H1 (cell line): ENCODE measurements around the gene GABRP.

Experiments used
- BACH1 ChIP-seq: IDR thresholded peaks from 2 replicates; pipeline ENCODE4 v1.6.1; 2012; ENCODE audit warnings: low read length, improper control_type of control experiment
- CBX5 ChIP-seq: fragments of 300-800, 300-1000 bp; sonication (generic); IDR thresholded peaks from 2 replicates; pipeline ENCODE4 v1.7.1; 2016; ENCODE audit warnings: antibody characterized with exemption, low read length, low read depth
- CBX8 ChIP-seq: fragments of 300-800, 300-1000 bp; sonication (generic); IDR thresholded peaks from 2 replicates; pipeline ENCODE4 v1.7.1; 2016; ENCODE audit warnings: low read depth, low read length, borderline replicate concordance
- CEBPB ChIP-seq: IDR thresholded peaks from 2 replicates; pipeline ENCODE4 v1.6.1; 2012; ENCODE audit warnings: low read depth, low read length
- EGR1 ChIP-seq: IDR thresholded peaks from 2 replicates; pipeline ENCODE4 v1.6.1; 2011; ENCODE audit warnings: low read depth, low read length, borderline replicate concordance
- GABPA ChIP-seq: IDR thresholded peaks from 2 replicates; pipeline ENCODE4 v1.6.1; 2011; ENCODE audit warnings: mild to moderate bottlenecking, low read length, moderate library complexity, borderline replicate concordance; ENCODE audit not compliant: insufficient read depth
- HDAC2 ChIP-seq, 2 experiments: fragments of 300-600 bp in 1 of 2; sonication (generic) in 1 of 2; IDR thresholded peaks; 2 replicates each; pipeline ENCODE4 v1.6.1; 2011 to 2012; ENCODE audit warnings: low read depth in 2 of 2, low read length in 2 of 2, mild to moderate bottlenecking in 2 of 2, moderate library complexity in 2 of 2, borderline replicate concordance in 1 of 2, inconsistent platforms in 1 of 2
- POLR2A ChIP-seq, 2 experiments: IDR thresholded peaks; 1 replicate in 1 of 2; 2 replicates in 1 of 2; pipeline ENCODE4 v1.6.1; 2011; ENCODE audit warnings: low read depth in 2 of 2, low read length in 2 of 2, mild to moderate bottlenecking in 2 of 2; ENCODE audit errors: control extremely low read depth in 1 of 2
- POLR2AphosphoS5 ChIP-seq: IDR thresholded peaks from 2 replicates; pipeline ENCODE4 v1.6.1; 2011; ENCODE audit warnings: low read depth, low read length
- YY1 ChIP-seq: IDR thresholded peaks from 2 replicates; pipeline ENCODE4 v1.6.1; 2011; ENCODE audit warnings: low read depth, mild to moderate bottlenecking, low read length
- TF ChIP-seq, protein P1 (sequence below), 3 experiments: IDR thresholded peaks; 1 replicate in 2 of 3; 2 replicates in 1 of 3; pipeline versions ENCODE4 v1.5.1 to v1.6.1; 2011; ENCODE audit warnings: low read length in 3 of 3, mild to moderate bottlenecking in 3 of 3, inconsistent platforms in 2 of 3, low read depth in 1 of 3, moderate library complexity in 1 of 3; ENCODE audit not compliant: insufficient read depth in 1 of 3; ENCODE audit errors: control extremely low read depth in 1 of 3
- TF ChIP-seq, protein P2 (sequence below): IDR thresholded peaks from 2 replicates; pipeline ENCODE4 v1.6.1; 2012; ENCODE audit warnings: inconsistent platforms
- TF ChIP-seq, protein P3 (sequence below): IDR thresholded peaks from 2 replicates; pipeline ENCODE4 v1.6.1; 2011; ENCODE audit warnings: low read depth, mild to moderate bottlenecking, low read length; ENCODE audit not compliant: insufficient read depth

DNA sequence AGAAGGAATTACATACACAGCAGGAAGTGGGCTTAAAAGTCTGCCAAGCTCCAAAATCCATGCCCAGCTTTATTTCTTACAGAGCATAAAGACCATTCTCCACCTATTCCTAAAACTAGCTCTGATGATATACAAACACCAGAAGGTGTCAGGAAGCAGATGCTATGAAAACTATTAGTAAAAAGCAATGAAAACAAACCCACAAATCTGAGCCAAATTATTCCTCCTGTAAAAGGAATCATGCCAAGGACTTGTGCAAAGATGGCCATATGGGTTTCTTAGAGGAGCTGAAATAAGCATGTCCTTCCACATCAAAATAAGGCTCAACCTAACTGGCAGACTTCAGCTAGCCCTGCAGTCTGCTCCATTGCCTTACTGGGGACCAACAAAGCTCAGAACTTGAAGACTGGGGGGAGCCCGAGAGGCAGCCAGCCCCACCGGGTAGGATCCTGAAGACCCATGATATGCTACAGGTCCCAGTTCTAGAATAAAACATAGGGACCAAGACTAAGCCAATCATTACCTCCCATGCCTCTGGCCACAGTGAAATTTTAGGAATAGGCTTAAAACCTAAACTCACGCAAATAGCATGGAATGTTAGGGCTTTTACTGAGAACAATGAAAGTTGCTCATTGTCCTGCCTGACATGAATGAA is 42.8 kb upstream of the GABRP start:
- TF ChIP-seq, protein P1, sequence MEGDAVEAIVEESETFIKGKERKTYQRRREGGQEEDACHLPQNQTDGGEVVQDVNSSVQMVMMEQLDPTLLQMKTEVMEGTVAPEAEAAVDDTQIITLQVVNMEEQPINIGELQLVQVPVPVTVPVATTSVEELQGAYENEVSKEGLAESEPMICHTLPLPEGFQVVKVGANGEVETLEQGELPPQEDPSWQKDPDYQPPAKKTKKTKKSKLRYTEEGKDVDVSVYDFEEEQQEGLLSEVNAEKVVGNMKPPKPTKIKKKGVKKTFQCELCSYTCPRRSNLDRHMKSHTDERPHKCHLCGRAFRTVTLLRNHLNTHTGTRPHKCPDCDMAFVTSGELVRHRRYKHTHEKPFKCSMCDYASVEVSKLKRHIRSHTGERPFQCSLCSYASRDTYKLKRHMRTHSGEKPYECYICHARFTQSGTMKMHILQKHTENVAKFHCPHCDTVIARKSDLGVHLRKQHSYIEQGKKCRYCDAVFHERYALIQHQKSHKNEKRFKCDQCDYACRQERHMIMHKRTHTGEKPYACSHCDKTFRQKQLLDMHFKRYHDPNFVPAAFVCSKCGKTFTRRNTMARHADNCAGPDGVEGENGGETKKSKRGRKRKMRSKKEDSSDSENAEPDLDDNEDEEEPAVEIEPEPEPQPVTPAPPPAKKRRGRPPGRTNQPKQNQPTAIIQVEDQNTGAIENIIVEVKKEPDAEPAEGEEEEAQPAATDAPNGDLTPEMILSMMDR (IDR thresholded peaks at IDR 0.05; ENCODE audit: control extremely low read depth in 1 of 3, insufficient read depth in 1 of 3, low read depth in 1 of 3, low read length in 3 of 3), result no peak
- no peak for TF ChIP-seq POLR2A (IDR thresholded peaks at IDR 0.05; ENCODE audit: control extremely low read depth in 1 of 2, low read depth in 2 of 2, low read length in 2 of 2)
- TF ChIP-seq BACH1, result no peak
- no peak for TF ChIP-seq CBX5
- TF ChIP-seq, protein P2, sequence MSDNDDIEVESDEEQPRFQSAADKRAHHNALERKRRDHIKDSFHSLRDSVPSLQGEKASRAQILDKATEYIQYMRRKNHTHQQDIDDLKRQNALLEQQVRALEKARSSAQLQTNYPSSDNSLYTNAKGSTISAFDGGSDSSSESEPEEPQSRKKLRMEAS, result no peak
- TF ChIP-seq EGR1, result no peak
- TF ChIP-seq GABPA, result no peak
- TF ChIP-seq POLR2AphosphoS5, result no peak
- TF ChIP-seq YY1, result no peak
- no peak for TF ChIP-seq HDAC2 (IDR thresholded peaks at IDR 0.05; ENCODE audit: borderline replicate concordance in 1 of 2, low read depth in 2 of 2, low read length in 2 of 2)
- no peak for TF ChIP-seq CBX8
- TF ChIP-seq, protein P3, sequence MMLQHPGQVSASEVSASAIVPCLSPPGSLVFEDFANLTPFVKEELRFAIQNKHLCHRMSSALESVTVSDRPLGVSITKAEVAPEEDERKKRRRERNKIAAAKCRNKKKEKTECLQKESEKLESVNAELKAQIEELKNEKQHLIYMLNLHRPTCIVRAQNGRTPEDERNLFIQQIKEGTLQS, result no peak
- no peak for TF ChIP-seq CEBPB
